H9 (cell line): ENCODE measurements around the gene FGFBP2. TPM values are rescaled to one million over a fixed set of nuclear protein-coding genes. Genes with fewer than 3 reads are reported as not detected.

ENCODE experiments used
- DNase-seq: peaks from one replicate; pipeline ENCODE4 v3.0.0-alpha.2; 2017
- H2AFZ ChIP-seq: one replicate; pipeline ENCODE4 v1.6.1; 2013; ENCODE audit warnings: mild to moderate bottlenecking, low read length, control low read depth, moderate library complexity
- H2AK5ac ChIP-seq: 2 replicates; pipeline ENCODE4 v1.6.1; 2013; ENCODE audit warnings: low read length, control low read depth, mixed read lengths; ENCODE audit not compliant: insufficient read length
- H2BK120ac ChIP-seq: one replicate; pipeline ENCODE4 v1.6.1; 2013; ENCODE audit warnings: low read depth, mild to moderate bottlenecking, low read length, control low read depth, inconsistent platforms; ENCODE audit not compliant: poor library complexity, severe bottlenecking
- H2BK12ac ChIP-seq: 2 replicates; pipeline ENCODE4 v1.6.1; 2013; ENCODE audit warnings: low read length, control low read depth, mixed read lengths, low read depth; ENCODE audit not compliant: insufficient read length
- H2BK15ac ChIP-seq: 2 replicates; pipeline ENCODE4 v1.6.1; 2013; ENCODE audit warnings: low read depth, low read length, control low read depth
- H2BK20ac ChIP-seq: one replicate; pipeline ENCODE4 v1.6.1; 2013; ENCODE audit warnings: low read depth, mild to moderate bottlenecking, low read length, control low read depth, inconsistent platforms; ENCODE audit not compliant: poor library complexity, severe bottlenecking
- H2BK5ac ChIP-seq: 2 replicates; pipeline ENCODE4 v1.6.1; 2013; ENCODE audit warnings: low read length, control low read depth, mixed read lengths; ENCODE audit not compliant: insufficient read length
- H3K14ac ChIP-seq: 2 replicates; pipeline ENCODE4 v1.6.1; 2013; ENCODE audit warnings: low read length, control low read depth; ENCODE audit not compliant: insufficient read depth
- H3K18ac ChIP-seq: 2 replicates; pipeline ENCODE4 v1.6.1; 2013; ENCODE audit warnings: low read depth, mild to moderate bottlenecking, mixed read lengths, low read length, control low read depth; ENCODE audit not compliant: insufficient read length
- H3K23ac ChIP-seq: 2 replicates; pipeline ENCODE4 v1.6.1; 2013; ENCODE audit warnings: low read length, control low read depth, mixed read lengths, low read depth; ENCODE audit not compliant: insufficient read length
- H3K23me2 ChIP-seq: 2 replicates; pipeline ENCODE4 v1.6.1; 2013; ENCODE audit warnings: low read depth, mild to moderate bottlenecking, mixed read lengths, low read length, control low read depth; ENCODE audit not compliant: insufficient read length, poor library complexity, severe bottlenecking
- H3K27ac ChIP-seq: 2 replicates; pipeline ENCODE4 v1.5.1; 2013; ENCODE audit warnings: low read length, control low read depth, mixed read lengths, low read depth; ENCODE audit not compliant: insufficient read length
- H3K27me3 ChIP-seq: 2 replicates; pipeline ENCODE4 v1.6.1; 2013; ENCODE audit warnings: low read length, control low read depth, inconsistent platforms; ENCODE audit not compliant: insufficient read depth
- H3K4ac ChIP-seq: 2 replicates; pipeline ENCODE4 v1.6.1; 2013; ENCODE audit warnings: low read depth, mild to moderate bottlenecking, control low read depth, inconsistent platforms, low read length, moderate library complexity
- H3K4me1 ChIP-seq: 2 replicates; pipeline ENCODE4 v1.6.1; 2013; ENCODE audit warnings: low read length, control low read depth, inconsistent platforms; ENCODE audit not compliant: insufficient read depth
- H3K4me2 ChIP-seq: 2 replicates; pipeline ENCODE4 v1.6.1; 2013; ENCODE audit warnings: low read length, control low read depth, mixed read lengths; ENCODE audit not compliant: insufficient read length, insufficient read depth
- H3K56ac ChIP-seq: 2 replicates; pipeline ENCODE4 v1.6.1; 2013; ENCODE audit warnings: low read depth, mild to moderate bottlenecking, mixed read lengths, low read length, control low read depth; ENCODE audit not compliant: insufficient read length
- H3K79me1 ChIP-seq: 2 replicates; pipeline ENCODE4 v1.6.1; 2013; ENCODE audit warnings: low read depth, mild to moderate bottlenecking, moderate library complexity, low read length, control low read depth, inconsistent platforms; ENCODE audit not compliant: insufficient read depth, poor library complexity, severe bottlenecking
- H3K79me2 ChIP-seq: 2 replicates; pipeline ENCODE4 v1.6.1; 2013; ENCODE audit warnings: low read length, control low read depth, inconsistent platforms; ENCODE audit not compliant: insufficient read depth
- H3K9ac ChIP-seq: 2 replicates; pipeline ENCODE4 v1.6.1; 2013; ENCODE audit warnings: low read length, control low read depth, mixed read lengths; ENCODE audit not compliant: insufficient read length; ENCODE audit errors: extremely low read depth
- H3K9me3 ChIP-seq: one replicate; pipeline ENCODE4 v1.6.1; 2013; ENCODE audit warnings: low read depth, low read length, inconsistent platforms; ENCODE audit not compliant: control insufficient read depth
- H3T11ph ChIP-seq: one replicate; pipeline ENCODE4 v1.6.1; 2013; ENCODE audit warnings: mild to moderate bottlenecking, low read length, control low read depth, inconsistent platforms
- H4K20me1 ChIP-seq: one replicate; pipeline ENCODE4 v1.6.1; 2013; ENCODE audit not compliant: control insufficient read depth, insufficient read length, insufficient read depth
- H4K5ac ChIP-seq: 2 replicates; pipeline ENCODE4 v1.6.1; 2013; ENCODE audit warnings: low read depth, mild to moderate bottlenecking, mixed read lengths, low read length, control low read depth; ENCODE audit not compliant: insufficient read length
- H4K8ac ChIP-seq: replicated peaks from 2 replicates; pipeline ENCODE4 v1.6.1; 2013; ENCODE audit warnings: low read length, control low read depth, mixed read lengths, low read depth; ENCODE audit not compliant: insufficient read length
- H4K91ac ChIP-seq: 2 replicates; pipeline ENCODE4 v1.6.1; 2013; ENCODE audit warnings: low read depth, mild to moderate bottlenecking, moderate library complexity, mixed read lengths, low read length, control low read depth; ENCODE audit not compliant: insufficient read length
- H3K27ac Mint-ChIP-seq, 3 experiments: 2 replicates in 2 of 3; 3 replicates in 1 of 3; pipeline ENCODE4 v1.8.0; 2020 to 2021; ENCODE audit warnings: mixed read lengths in 3 of 3, mild to moderate bottlenecking in 1 of 3, moderate library complexity in 1 of 3
- H3K27me3 Mint-ChIP-seq: 2 replicates; pipeline ENCODE4 v1.8.0; 2021; ENCODE audit warnings: low read depth, mild to moderate bottlenecking, moderate library complexity, mixed read lengths
- H3K36me3 Mint-ChIP-seq, 3 experiments: 2 replicates in 2 of 3; 3 replicates in 1 of 3; pipeline ENCODE4 v1.8.0; 2020 to 2021; ENCODE audit warnings: low read depth in 3 of 3, mixed read lengths in 3 of 3; ENCODE audit not compliant: insufficient read depth in 1 of 3
- H3K4me1 Mint-ChIP-seq, 2 experiments: 2 replicates each; pipeline ENCODE4 v1.8.0; 2020; ENCODE audit warnings: mixed read lengths in 2 of 2
- H3K4me3 Mint-ChIP-seq, 2 experiments: 2 replicates in 1 of 2; 3 replicates in 1 of 2; pipeline ENCODE4 v1.8.0; 2020 to 2021; ENCODE audit warnings: mild to moderate bottlenecking in 2 of 2, mixed read lengths in 2 of 2, moderate library complexity in 1 of 2
- H3K9me3 Mint-ChIP-seq, 2 experiments: 2 replicates in 1 of 2; 3 replicates in 1 of 2; pipeline ENCODE4 v1.8.0; 2020; ENCODE audit warnings: mild to moderate bottlenecking in 2 of 2, mixed read lengths in 2 of 2, moderate library complexity in 1 of 2
- WGBS: extraction: QIAGEN DNeasy Blood & Tissue Kit; methylation state at CpG from one replicate; pipeline ENCODE4 v1.1.7; 2013; ENCODE audit warnings: missing lambda C conversion rate, low lambda C conversion rate, mixed read lengths; ENCODE audit not compliant: insufficient read length; ENCODE audit errors: extremely low coverage; 5-methylcytosine and 5-hydroxymethylcytosine counted together
- total RNA-seq: library from RNA; stranded (reverse); gene quantifications from 2 replicates; pipeline ENCODE4 v1.2.1, GENCODE V29; 2021
- TF ChIP-seq, protein P1 (sequence below): fragments of 200-600 bp; sonication (generic); conservative IDR thresholded peaks from 3 replicates; pipeline ENCODE4 v1.8.0; 2021; ENCODE audit warnings: antibody characterized with exemption, mild to moderate bottlenecking

FGFBP2 gene
- total RNA-seq, 1 experiment from 2014 or later: not detected

- H3K4me3 Mint-ChIP-seq: no peak overlapping the region
- Histone ChIP-seq H3K79me2 (no peaks in the 10 kb centered on the region), H2BK12ac (no peak overlapping the region), H2BK20ac (no peak overlapping the region), H4K20me1 (no peaks in the 10 kb centered on the region), H2BK120ac (no peak overlapping the region), H3K9me3 (no peaks in the 10 kb centered on the region), H2AFZ (no peak overlapping the region), H3K14ac (no peak overlapping the region), H3K79me1 (no peaks in the 10 kb centered on the region), H4K5ac (no peak overlapping the region), H3K4ac (no peak overlapping the region), H2BK5ac (no peak overlapping the region), H2AK5ac (no peak overlapping the region), H3K23me2 (no peaks in the 10 kb centered on the region), H3T11ph (no peak overlapping the region), H3K27ac (no peak overlapping the region), H4K8ac (no peak overlapping the region), H2BK15ac (no peak overlapping the region), H4K91ac (no peak overlapping the region), H3K9ac (no peak overlapping the region), H3K18ac (no peak overlapping the region), H3K4me2 (no peak overlapping the region), H3K56ac (no peak overlapping the region), H3K23ac (no peak overlapping the region), H3K27me3 (no peaks in the 10 kb centered on the region), H3K4me1 (no peaks in the 10 kb centered on the region; the same call in 1 of the 2 replicates)
- H3K27me3 Mint-ChIP-seq: no peaks in the 10 kb centered on the region; the same call in none of the 2 replicates
- TF ChIP-seq, protein P1, sequence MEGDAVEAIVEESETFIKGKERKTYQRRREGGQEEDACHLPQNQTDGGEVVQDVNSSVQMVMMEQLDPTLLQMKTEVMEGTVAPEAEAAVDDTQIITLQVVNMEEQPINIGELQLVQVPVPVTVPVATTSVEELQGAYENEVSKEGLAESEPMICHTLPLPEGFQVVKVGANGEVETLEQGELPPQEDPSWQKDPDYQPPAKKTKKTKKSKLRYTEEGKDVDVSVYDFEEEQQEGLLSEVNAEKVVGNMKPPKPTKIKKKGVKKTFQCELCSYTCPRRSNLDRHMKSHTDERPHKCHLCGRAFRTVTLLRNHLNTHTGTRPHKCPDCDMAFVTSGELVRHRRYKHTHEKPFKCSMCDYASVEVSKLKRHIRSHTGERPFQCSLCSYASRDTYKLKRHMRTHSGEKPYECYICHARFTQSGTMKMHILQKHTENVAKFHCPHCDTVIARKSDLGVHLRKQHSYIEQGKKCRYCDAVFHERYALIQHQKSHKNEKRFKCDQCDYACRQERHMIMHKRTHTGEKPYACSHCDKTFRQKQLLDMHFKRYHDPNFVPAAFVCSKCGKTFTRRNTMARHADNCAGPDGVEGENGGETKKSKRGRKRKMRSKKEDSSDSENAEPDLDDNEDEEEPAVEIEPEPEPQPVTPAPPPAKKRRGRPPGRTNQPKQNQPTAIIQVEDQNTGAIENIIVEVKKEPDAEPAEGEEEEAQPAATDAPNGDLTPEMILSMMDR: no peak
- H3K4me1 Mint-ChIP-seq: peaks cover 3 to 4% of the 10 kb centered on the region in 2 experiments
- WGBS: no CpG with 5 or more reads among the region's 4 CpGs
- no peak overlapping the region for H3K27ac Mint-ChIP-seq
- DNase-seq: no peak
- H3K9me3 Mint-ChIP-seq: peaks cover 4 to 11% of the 10 kb centered on the region in 2 experiments; a peak in 3 of 5 replicates
- peaks cover 15 to 26% (median 21%) of the 10 kb centered on the region in 3 experiments for H3K36me3 Mint-ChIP-seq
Observed at GRCh38 chr4:15963576-15963975, 601 bp upstream of the FGFBP2 start.
